ENCODE measurements around the gene TSPAN9. TPM values are rescaled to one million over a fixed set of nuclear protein-coding genes. Genes with fewer than 3 reads are reported as not detected.

TSPAN9 gene
- total RNA-seq, 4 donors from 2014 or later = 13.7 to 35.4 (median 26.7) TPM

GRCh38 chr12:3133405-3133783 is 56.2 kb downstream of the TSPAN9 start:
- intact Hi-C loops (cut with DNase I) = no loop called here
- no peaks in the 10 kb centered on the region for H3K27me3 ChIP-seq
- peak overlapping the region; percentile 5 to 35 (median 16) for H3K27ac ChIP-seq (replicated peaks in 1 of 4)
- H3K4me1 ChIP-seq = peaks cover 52 to 68% (median 67%) of the 10 kb centered on the region in 4 donors
- no peak overlapping the region for H3K4me3 ChIP-seq
- H3K36me3 ChIP-seq = no peaks in the 10 kb centered on the region
- TF ChIP-seq POLR2A (IDR thresholded peaks at IDR 0.05; ENCODE audit: low read depth) (no peak), EP300 (IDR thresholded peaks at IDR 0.05) (no peak), CTCF (IDR thresholded peaks at IDR 0.05) (no peak), POLR2AphosphoS5 (IDR thresholded peaks at IDR 0.05) (no peak)
- no peaks in the 10 kb centered on the region for H3K9me3 ChIP-seq
- DNase-seq (ENCODE audit: extremely low spot score) = no peak

- Histone ChIP-seq H3K4me1 (peaks cover 52 to 76% (median 73%) of the 10 kb centered on the region in 4 donors), H3K27ac (replicated peaks in 1 of 4) (peak overlapping the region in 1 of 4 donors; percentile 5), H3K9me3 (no peaks in the 10 kb centered on the region), H3K4me3 (no peak overlapping the region), H3K36me3 (no peaks in the 10 kb centered on the region), H3K27me3 (no peaks in the 10 kb centered on the region)
- no peak for DNase-seq (ENCODE audit: extremely low spot score)
- TF ChIP-seq POLR2A (IDR thresholded peaks at IDR 0.05; ENCODE audit: low read depth) (no peak), POLR2AphosphoS5 (IDR thresholded peaks at IDR 0.05) (no peak), CTCF (IDR thresholded peaks at IDR 0.05) (no peak), EP300 (IDR thresholded peaks at IDR 0.05) (no peak)
- intact Hi-C loops (cut with DNase I) = loop anchor here (2.0 kb wide), 1 partner anchor 61 kb away; no protein-coding TSS in a partner anchor
- 60% methylated on average over 6 of the region's 6 CpGs for WGBS
Observed at GRCh38 chr12:3134126-3134525, 56.9 kb downstream of the TSPAN9 start.

GRCh38 chr12:3134526-3135135 is 57.5 kb downstream of the TSPAN9 start:
- DNase-seq (ENCODE audit: extremely low spot score) = no peak
- no peaks in the 10 kb centered on the region for H3K27me3 ChIP-seq
- intact Hi-C loops (cut with DNase I) = loop anchor here (1.0 to 2.0 kb wide), 2 partner anchors 62 to 141 kb away; no protein-coding TSS in a partner anchor
- no peak overlapping the region for H3K4me3 ChIP-seq
- peaks cover 48 to 75% (median 73%) of the 10 kb centered on the region in 4 donors for H3K4me1 ChIP-seq
- WGBS = 86% methylated on average over 12 of the region's 13 CpGs
- H3K9me3 ChIP-seq = no peaks in the 10 kb centered on the region
- no peak for TF ChIP-seq EP300 (IDR thresholded peaks at IDR 0.05)
- H3K27ac ChIP-seq (replicated peaks in 1 of 4) = no peak overlapping the region
- no peaks in the 10 kb centered on the region for H3K36me3 ChIP-seq

GRCh38 chr12:3135522-3136461 is 58.6 kb downstream of the TSPAN9 start:
- 72% methylated on average over 14 of the region's 19 CpGs for WGBS
- no peaks in the 10 kb centered on the region for H3K27me3 ChIP-seq
- H3K27ac ChIP-seq (replicated peaks in 1 of 4) = no peak overlapping the region
- no peaks in the 10 kb centered on the region for H3K36me3 ChIP-seq
- H3K9me3 ChIP-seq = no peaks in the 10 kb centered on the region
- no peak for DNase-seq (ENCODE audit: extremely low spot score)
- H3K4me1 ChIP-seq = peaks cover 41 to 69% (median 67%) of the 10 kb centered on the region in 4 donors
- intact Hi-C loops (cut with DNase I) = loop anchor here (1.0 to 2.0 kb wide), 3 partner anchors 63 to 140 kb away; no protein-coding TSS in a partner anchor
- no peak for TF ChIP-seq EP300 (IDR thresholded peaks at IDR 0.05)
- TF ChIP-seq POLR2A (IDR thresholded peaks at IDR 0.05; ENCODE audit: low read depth) = no peak
- peak in 1 of 2 donors; percentile 14 for TF ChIP-seq POLR2AphosphoS5 (IDR thresholded peaks at IDR 0.05)
- TF ChIP-seq CTCF (IDR thresholded peaks at IDR 0.05) = peak; percentile 74 to 83 (median 81)
- no peak overlapping the region for H3K4me3 ChIP-seq
